Neutrophil (primary cell): Measurements from ENCODE around the gene SLC26A11.

Experiments used
- H3K27ac ChIP-seq: fragments of 200-600 bp; sonication (generic); 2 replicates; pipeline ENCODE4 v1.5.1; 2016; ENCODE audit warnings: mild to moderate bottlenecking, moderate library complexity
- H3K27me3 ChIP-seq: fragments of 200-600 bp; sonication (generic); 2 replicates; pipeline ENCODE4 v1.6.0; 2016; ENCODE audit warnings: mild to moderate bottlenecking
- H3K36me3 ChIP-seq: fragments of 200-600 bp; sonication (generic); 2 replicates; pipeline ENCODE4 v1.5.1; 2017
- H3K4me1 ChIP-seq, 2 experiments: fragments of 200-600 bp in 1 of 2; sonication (generic) in 1 of 2; 1 replicate in 1 of 2; 2 replicates in 1 of 2; pipeline versions ENCODE4 v1.5.1 to v1.6.1; 2013 to 2016; ENCODE audit warnings: low read depth in 1 of 2, low read length in 1 of 2, mild to moderate bottlenecking in 1 of 2, moderate library complexity in 1 of 2; ENCODE audit not compliant: control insufficient read depth in 1 of 2, insufficient read depth in 1 of 2
- H3K4me3 ChIP-seq, 2 experiments: fragments of 200-600 bp in 1 of 2; sonication (generic) in 1 of 2; 1 replicate in 1 of 2; 2 replicates in 1 of 2; pipeline ENCODE4 v1.5.1; 2013 to 2016; ENCODE audit warnings: low read depth in 1 of 2, low read length in 1 of 2, mild to moderate bottlenecking in 1 of 2, moderate library complexity in 1 of 2
- H3K9me3 ChIP-seq: fragments of 200-600 bp; sonication (generic); 2 replicates; pipeline ENCODE4 v1.5.1; 2016
- TF ChIP-seq, protein P1 (sequence below): fragments of 200-600 bp; sonication (generic); IDR thresholded peaks from 2 replicates; pipeline ENCODE4 v1.5.1; 2016; ENCODE audit warnings: antibody characterized with exemption

Gene SLC26A11

DNA sequence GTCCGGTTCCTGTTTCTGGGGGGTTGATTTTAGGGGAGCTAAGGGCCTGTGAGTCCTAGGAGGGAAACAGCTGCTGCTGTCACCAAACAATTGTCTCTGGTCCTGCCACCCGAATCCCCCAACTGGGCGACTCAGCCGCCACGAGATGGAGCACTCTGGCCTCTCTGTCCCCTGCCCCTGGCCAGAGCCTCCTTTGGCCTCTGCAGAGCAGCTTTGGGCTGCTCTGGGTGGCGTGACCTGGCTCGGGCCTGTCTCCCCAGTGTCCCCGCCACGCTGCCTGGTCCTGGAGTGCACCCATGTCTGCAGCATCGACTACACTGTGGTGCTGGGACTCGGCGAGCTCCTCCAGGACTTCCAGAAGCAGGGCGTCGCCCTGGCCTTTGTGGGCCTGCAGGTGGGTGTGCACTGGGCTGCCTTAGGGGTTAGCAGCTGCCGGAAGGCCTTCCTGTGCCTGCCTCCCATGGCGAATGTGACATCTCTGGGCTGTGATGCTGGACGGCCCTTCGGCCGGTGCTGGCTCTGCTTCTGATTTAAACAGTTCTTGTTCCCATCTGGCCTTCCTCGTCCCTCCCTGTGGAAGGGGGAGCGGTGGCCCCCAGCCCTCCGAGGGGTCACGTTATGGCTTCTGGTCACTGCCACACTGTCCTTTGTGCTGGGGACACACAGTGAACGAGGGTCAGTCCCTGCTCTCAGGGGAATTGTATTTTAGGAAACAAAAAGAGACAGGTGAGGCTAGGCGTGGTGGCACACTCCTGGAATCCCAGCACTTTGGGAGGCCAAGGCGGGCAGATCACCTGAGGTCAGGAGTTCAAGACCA lies 28.9 kb downstream of the SLC26A11 start:
- TF ChIP-seq, protein P1, sequence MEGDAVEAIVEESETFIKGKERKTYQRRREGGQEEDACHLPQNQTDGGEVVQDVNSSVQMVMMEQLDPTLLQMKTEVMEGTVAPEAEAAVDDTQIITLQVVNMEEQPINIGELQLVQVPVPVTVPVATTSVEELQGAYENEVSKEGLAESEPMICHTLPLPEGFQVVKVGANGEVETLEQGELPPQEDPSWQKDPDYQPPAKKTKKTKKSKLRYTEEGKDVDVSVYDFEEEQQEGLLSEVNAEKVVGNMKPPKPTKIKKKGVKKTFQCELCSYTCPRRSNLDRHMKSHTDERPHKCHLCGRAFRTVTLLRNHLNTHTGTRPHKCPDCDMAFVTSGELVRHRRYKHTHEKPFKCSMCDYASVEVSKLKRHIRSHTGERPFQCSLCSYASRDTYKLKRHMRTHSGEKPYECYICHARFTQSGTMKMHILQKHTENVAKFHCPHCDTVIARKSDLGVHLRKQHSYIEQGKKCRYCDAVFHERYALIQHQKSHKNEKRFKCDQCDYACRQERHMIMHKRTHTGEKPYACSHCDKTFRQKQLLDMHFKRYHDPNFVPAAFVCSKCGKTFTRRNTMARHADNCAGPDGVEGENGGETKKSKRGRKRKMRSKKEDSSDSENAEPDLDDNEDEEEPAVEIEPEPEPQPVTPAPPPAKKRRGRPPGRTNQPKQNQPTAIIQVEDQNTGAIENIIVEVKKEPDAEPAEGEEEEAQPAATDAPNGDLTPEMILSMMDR, result no peak
- peaks cover 3% of the 10 kb centered on the region for H3K27me3 ChIP-seq
- no peak overlapping the region for H3K4me3 ChIP-seq
- no peaks in the 10 kb centered on the region for H3K36me3 ChIP-seq
- H3K9me3 ChIP-seq, result no peaks in the 10 kb centered on the region
- H3K4me1 ChIP-seq, result peaks cover 5 to 7% of the 10 kb centered on the region in 2 experiments
- H3K27ac ChIP-seq, result no peak overlapping the region

DNA sequence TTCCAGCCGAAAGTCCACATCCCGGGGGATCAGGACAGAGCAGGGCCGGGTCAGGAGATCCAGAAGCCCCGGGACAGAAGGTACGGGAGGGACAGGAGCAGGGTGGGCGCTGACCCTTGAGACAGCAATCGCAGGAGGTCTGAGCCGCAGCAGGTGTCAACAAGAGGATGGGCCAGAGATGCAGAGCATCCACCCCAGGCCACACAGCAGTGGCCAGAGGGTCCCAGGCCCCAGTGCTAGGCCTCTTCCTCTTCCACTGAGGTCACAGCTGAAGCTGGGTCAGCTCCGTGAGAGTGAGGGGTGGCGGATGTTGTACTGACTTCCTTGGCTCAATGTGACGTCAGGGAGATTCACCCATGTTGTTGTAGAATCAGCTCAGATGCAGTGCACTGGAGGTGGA lies 31.7 kb downstream of the SLC26A11 start:
- Histone ChIP-seq H3K36me3 (no peaks in the 10 kb centered on the region), H3K27ac (no peak overlapping the region), H3K4me3 (no peak overlapping the region), H3K9me3 (no peaks in the 10 kb centered on the region), H3K4me1 (peaks cover 19 to 26% of the 10 kb centered on the region in 2 experiments), H3K27me3 (no peaks in the 10 kb centered on the region)
- TF ChIP-seq, protein P1, result no peak

DNA sequence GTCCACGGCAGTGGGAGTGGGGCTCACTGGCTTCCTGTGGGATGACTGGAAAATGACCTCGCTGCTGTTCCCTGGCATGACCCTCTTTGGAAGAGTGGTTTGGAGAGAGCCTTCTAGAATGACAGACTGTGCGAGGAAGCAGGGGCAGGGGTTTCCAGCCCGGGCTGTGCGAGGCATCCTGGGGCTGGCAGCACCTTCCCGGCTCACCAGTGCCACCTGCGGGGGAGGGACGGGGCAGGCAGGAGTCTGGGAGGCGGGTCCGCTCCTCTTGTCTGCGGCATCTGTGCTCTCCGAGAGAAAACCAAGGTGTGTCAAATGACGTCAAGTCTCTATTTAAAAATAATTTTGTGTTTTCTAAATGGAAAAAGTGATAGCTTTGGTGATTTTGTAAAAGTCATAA lies 32.6 kb downstream of the SLC26A11 start:
- Histone ChIP-seq H3K36me3 (no peaks in the 10 kb centered on the region), H3K27ac (no peak overlapping the region), H3K27me3 (no peaks in the 10 kb centered on the region), H3K9me3 (no peaks in the 10 kb centered on the region), H3K4me3 (no peak overlapping the region), H3K4me1 (peaks cover 19 to 26% of the 10 kb centered on the region in 2 experiments)
- TF ChIP-seq, protein P1, result peak; percentile 65

DNA sequence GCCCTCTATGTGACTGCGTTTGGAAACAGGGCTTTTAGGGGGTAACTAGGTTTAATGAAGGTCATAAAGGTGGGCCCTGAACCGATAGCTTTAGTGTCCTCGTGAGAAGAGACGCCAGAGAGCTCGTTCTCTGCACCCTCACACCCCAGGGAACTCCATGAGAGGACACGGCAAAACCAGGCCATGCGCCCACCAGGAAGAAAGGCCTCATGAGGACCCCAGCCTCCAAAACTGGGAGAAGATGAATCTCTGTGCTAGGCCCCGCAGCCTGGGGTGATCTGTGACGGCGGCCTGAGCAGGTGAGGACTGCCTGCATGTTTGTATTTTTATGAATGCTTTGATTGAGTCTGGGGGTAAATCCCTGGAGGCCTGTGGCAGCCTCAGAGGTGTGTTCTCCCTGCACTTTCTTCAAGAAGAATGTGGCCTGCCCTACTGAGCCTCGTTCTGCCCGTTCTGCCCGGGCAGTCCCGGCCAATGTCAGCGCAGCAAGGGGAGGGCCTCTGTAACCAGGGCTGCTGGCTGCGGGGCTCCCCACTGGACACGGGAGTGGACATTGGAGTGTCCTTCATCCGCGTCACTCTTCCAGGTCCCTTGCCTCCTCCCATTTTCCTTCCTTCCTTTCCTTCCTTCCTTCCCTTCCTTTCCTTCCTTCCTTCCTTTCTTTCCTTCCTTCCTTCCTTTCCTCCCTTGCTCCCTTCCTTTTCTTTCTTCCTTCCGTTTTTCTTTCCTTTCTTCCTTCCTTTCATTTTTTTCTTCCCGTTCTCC lies 33.6 kb downstream of the SLC26A11 start:
- TF ChIP-seq, protein P1, result no peak
- H3K36me3 ChIP-seq, result no peaks in the 10 kb centered on the region
- peak overlapping the region; percentile 84 for H3K27ac ChIP-seq
- H3K4me1 ChIP-seq, result peaks cover 19 to 26% of the 10 kb centered on the region in 2 experiments
- H3K27me3 ChIP-seq, result no peaks in the 10 kb centered on the region
- H3K4me3 ChIP-seq, result no peak overlapping the region
- H3K9me3 ChIP-seq, result no peaks in the 10 kb centered on the region

DNA sequence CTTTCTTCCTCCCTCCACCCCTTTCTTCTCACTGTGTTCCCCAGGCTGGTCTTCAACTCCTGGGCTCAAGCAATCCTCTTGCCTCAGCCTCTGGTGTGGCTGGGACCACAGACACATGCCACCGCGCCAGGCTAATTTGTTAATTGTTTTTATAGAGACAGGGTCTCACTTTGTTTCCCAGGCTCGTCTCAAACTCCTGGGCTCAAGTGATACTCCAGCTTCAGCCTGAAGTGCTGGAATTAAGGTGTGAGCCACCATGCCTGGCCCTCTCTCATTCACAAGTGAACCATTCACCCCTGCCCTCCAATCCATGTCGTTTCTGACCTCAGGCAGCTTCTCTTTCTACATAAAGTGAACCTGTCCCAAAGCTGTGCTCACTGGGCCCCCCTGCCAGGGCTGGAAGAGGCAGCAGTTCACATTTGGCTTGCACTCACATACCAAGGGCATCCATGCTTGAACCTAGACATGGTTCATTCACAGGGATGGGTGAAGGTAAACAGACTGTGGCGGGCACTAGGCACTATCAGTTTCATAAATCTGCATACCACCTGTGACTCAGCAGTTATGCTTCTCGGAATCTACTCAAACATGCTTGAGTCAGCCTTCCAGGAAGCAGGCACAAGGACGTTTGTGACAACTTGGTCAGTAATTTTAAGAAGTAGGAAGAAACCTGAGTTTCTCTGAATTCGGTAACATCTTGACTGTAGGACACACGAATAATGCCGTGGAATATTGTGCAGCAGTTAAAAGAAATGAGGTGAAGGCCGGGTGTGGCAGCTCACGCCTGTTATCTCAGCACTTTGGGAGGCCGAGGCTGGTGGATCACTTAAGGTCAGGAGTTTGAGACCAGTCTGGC lies 34.4 kb downstream of the SLC26A11 start:
- no peaks in the 10 kb centered on the region for H3K9me3 ChIP-seq
- TF ChIP-seq, protein P1, result no peak
- peaks cover 21 to 30% of the 10 kb centered on the region in 2 experiments for H3K4me1 ChIP-seq
- H3K27ac ChIP-seq, result peak overlapping the region; percentile 84
- peak overlapping the region in 1 of 2 experiments; percentile 49 for H3K4me3 ChIP-seq
- peaks cover 3% of the 10 kb centered on the region for H3K27me3 ChIP-seq
- no peaks in the 10 kb centered on the region for H3K36me3 ChIP-seq
